ENCODE measurements around the gene OR4D6.
"Not testable (repeated sequence)": the region's sequence is repeated elsewhere in the genome, so short reads cannot be mapped to it uniquely, and the experiment has no call there.

The OR4D6 gene

DNA sequence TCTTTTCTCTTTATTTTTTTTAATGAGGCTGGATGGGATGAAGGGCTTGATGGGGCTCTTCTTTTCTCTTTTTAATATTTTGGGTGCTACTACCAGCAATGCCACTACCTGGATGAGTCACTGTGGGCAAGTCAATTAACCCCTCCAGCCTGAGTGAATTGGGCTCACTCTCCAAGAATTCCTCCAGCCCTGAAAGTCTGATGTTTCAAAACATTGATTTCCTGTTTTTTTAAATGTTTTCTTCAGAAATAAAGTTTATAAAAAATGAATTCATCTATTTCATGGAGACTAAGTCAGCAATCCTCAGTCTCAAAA lies 29.7 kb upstream of the OR4D6 start:
- H3K36me3 ChIP-seq (ENCODE audit: insufficient read depth, low read length): no peaks in the 10 kb centered on the region
- DNase-seq (ENCODE audit: low read depth, low spot score): no peak
- H3K27ac ChIP-seq: peak overlapping the region; percentile 61
- H3K9ac ChIP-seq (ENCODE audit: insufficient read length): peak overlapping the region; percentile 15
- TF ChIP-seq FOXP2 (optimal IDR thresholded peaks at IDR 0.05; ENCODE audit: control extremely low read depth, extremely low read length, insufficient read depth) (no peak), EZH2 (IDR thresholded peaks at IDR 0.05) (no peak), POLR2AphosphoS5 (IDR thresholded peaks at IDR 0.05; ENCODE audit: borderline replicate concordance, low read depth, low read length) (no peak)
- peak overlapping the region; percentile 23 for H3K4me3 ChIP-seq
- H3K9me3 ChIP-seq (ENCODE audit: low read depth, low read length): no peaks in the 10 kb centered on the region

DNA sequence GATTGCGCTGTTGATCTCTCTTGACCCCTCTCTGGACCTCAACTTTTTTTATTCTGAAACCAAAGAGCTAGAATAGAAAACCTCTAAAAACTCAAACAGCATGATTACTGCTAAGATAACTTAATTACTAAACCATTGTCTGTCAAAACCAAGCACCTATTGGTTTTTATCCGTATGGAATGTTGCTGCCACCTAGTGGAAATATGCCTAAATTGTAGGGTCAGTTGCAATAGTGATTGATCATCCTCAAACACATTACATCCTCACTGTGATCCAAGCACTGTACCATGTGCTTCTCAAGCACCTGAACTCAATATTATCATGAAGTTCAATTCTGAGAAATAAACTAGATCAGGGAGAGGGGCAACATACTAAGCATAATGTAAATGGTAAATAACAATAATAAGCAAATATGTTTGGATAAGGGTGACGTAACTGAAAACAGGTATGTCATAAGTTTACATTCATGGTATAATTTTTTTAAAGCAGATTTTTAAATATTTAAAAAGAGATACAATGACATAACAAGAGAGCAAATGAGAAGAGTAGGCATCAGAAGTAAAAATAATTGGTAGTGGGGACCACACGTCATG lies 26.7 kb upstream of the OR4D6 start:
- H3K9ac ChIP-seq (ENCODE audit: insufficient read length): no peak overlapping the region
- TF ChIP-seq POLR2AphosphoS5 (IDR thresholded peaks at IDR 0.05; ENCODE audit: borderline replicate concordance, low read depth, low read length): no peak
- H3K9me3 ChIP-seq (ENCODE audit: low read depth, low read length): no peaks in the 10 kb centered on the region
- DNase-seq (ENCODE audit: low read depth, low spot score): peak; percentile 44
- H3K36me3 ChIP-seq (ENCODE audit: insufficient read depth, low read length): no peaks in the 10 kb centered on the region
- no peak overlapping the region for H3K27ac ChIP-seq
- no peak overlapping the region for H3K4me3 ChIP-seq

GRCh38 chr11:59436169-59436568 lies 20.6 kb upstream of the OR4D6 start, which contains the start of gene OR5A1:
TSS of gene OR5A1 (plus strand) at chr11:59436469. CDS start at chr11:59443169, 6,700 bp downstream.
- H3K4me3 ChIP-seq: no peak within 1 kb of the TSS
- H3K9ac ChIP-seq (ENCODE audit: insufficient read length): no peak within 1 kb of the TSS
- H3K27ac ChIP-seq: no peak within 1 kb of the TSS
- H3K9me3 ChIP-seq (ENCODE audit: low read depth, low read length): no peaks in the 10 kb centered on the region
- H3K36me3 ChIP-seq (ENCODE audit: insufficient read depth, low read length): no peaks in the 10 kb centered on the region
- TF ChIP-seq POLR2AphosphoS5 (IDR thresholded peaks at IDR 0.05; ENCODE audit: borderline replicate concordance, low read depth, low read length) (no peak), FOXP2 (optimal IDR thresholded peaks at IDR 0.05; ENCODE audit: control extremely low read depth, extremely low read length, insufficient read depth) (no peak), EZH2 (IDR thresholded peaks at IDR 0.05) (no peak)
- no peak for DNase-seq (ENCODE audit: low read depth, low spot score)

DNA sequence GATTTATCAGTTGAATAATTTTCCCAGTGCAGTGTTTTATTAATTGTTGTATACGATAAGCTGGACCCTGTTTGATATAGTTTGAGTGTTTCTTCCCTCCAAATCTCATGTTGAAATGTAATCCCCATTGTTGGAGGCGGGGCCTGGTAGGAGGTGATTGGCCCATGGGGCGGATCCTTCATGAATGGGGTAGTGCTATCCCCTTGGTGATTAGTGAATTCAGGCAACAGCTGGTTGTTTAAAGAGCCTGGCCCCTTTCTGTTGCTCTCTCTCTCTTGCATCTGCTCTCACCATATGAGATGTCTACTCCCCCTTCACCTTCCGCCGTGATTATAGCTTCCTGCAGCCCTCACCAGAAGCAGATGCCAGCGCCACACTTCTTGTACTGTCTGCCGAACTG lies 19.0 kb upstream of the OR4D6 start:
- Histone ChIP-seq H3K9me3 (ENCODE audit: low read depth, low read length) (no peaks in the 10 kb centered on the region), H3K9ac (ENCODE audit: insufficient read length) (no peak overlapping the region), H3K36me3 (ENCODE audit: insufficient read depth, low read length) (no peaks in the 10 kb centered on the region), H3K27ac (no peak overlapping the region), H3K4me3 (no peak overlapping the region)
- TF ChIP-seq FOXP2 (optimal IDR thresholded peaks at IDR 0.05; ENCODE audit: control extremely low read depth, extremely low read length, insufficient read depth) (no peak), POLR2AphosphoS5 (IDR thresholded peaks at IDR 0.05; ENCODE audit: borderline replicate concordance, low read depth, low read length) (no peak), EZH2 (IDR thresholded peaks at IDR 0.05) (no peak)
- DNase-seq (ENCODE audit: low read depth, low spot score): no peak

DNA sequence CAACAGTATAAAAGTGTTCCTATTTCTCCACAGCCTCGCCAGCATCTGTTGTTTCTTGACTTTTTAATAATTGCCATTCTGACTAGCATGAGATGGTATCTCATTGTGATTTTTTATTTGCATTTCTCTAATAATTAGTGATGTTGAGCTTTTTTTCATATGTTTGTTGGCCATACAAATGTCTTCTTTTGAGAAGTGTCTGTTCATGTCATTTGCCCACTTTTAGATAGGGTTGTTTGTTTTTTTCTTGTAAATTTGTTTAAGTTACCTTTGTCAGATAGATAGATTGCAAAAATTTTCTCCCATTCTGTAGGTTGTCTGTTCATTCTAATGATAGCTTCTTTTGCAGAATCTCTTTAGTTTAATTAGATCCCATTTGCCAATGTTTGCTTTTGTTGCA lies 11.1 kb upstream of the OR4D6 start:
- not testable (repeated sequence) for H3K4me3 ChIP-seq; DNase-seq (ENCODE audit: low read depth, low spot score); H3K9me3 ChIP-seq (ENCODE audit: low read depth, low read length); H3K9ac ChIP-seq (ENCODE audit: insufficient read length); H3K27ac ChIP-seq; H3K36me3 ChIP-seq (ENCODE audit: insufficient read depth, low read length)

GRCh38 chr11:59448484-59448883 lies 8.3 kb upstream of the OR4D6 start:
- Histone ChIP-seq H3K4me3 (no peak overlapping the region), H3K9ac (ENCODE audit: insufficient read length) (no peak overlapping the region), H3K27ac (no peak overlapping the region), H3K36me3 (ENCODE audit: insufficient read depth, low read length) (no peaks in the 10 kb centered on the region), H3K9me3 (ENCODE audit: low read depth, low read length) (no peaks in the 10 kb centered on the region)
- TF ChIP-seq EZH2 (IDR thresholded peaks at IDR 0.05): no peak
- no peak for TF ChIP-seq POLR2AphosphoS5 (IDR thresholded peaks at IDR 0.05; ENCODE audit: borderline replicate concordance, low read depth, low read length)
- TF ChIP-seq FOXP2 (optimal IDR thresholded peaks at IDR 0.05; ENCODE audit: control extremely low read depth, extremely low read length, insufficient read depth): no peak
- DNase-seq (ENCODE audit: low read depth, low spot score): no peak

DNA sequence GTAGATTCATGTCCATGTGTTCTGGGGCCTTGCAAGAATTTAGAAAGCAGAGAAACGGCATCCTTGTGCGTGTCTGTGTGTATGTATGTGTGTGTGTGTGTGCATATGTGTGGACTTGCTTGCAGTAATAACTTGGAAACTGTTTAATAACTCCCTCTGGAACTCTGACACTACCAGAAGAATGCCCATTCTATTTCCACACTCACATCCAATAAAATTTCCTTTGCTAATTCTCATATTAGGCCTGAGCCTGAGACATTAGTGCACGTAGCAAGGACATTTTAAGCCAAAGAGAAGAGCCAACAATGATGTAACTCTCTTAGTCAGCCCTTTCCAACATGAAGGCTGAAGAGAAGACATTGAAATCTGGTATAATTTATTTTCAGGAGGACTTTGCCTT lies 3.2 kb downstream of the OR4D6 start:
- Histone ChIP-seq H3K9ac (ENCODE audit: insufficient read length) (no peak overlapping the region), H3K36me3 (ENCODE audit: insufficient read depth, low read length) (no peaks in the 10 kb centered on the region), H3K4me3 (no peak overlapping the region), H3K9me3 (ENCODE audit: low read depth, low read length) (no peaks in the 10 kb centered on the region), H3K27ac (no peak overlapping the region)
- no peak for TF ChIP-seq POLR2AphosphoS5 (IDR thresholded peaks at IDR 0.05; ENCODE audit: borderline replicate concordance, low read depth, low read length)
- DNase-seq (ENCODE audit: low read depth, low spot score): no peak

DNA sequence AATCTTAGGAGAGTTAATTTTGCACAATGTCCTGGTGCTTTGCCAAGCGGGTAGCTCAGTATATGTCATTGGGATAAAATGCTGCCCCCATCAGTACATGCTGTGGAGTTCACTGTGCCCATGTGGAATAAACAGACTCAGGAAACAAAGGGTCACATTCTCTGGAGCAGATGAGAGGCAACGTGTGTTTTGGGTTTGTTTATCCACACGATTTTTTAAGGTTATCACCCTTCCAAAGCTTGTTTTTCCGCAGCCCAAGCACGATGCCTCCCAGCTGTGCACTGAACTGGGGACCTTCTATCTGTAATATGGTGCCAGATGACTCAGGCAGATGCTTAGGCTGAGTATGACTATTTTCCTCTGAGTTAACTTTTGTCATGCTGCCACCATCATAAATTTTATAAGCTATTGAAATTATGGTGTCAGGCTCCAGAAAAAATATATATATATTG lies 6.5 kb downstream of the OR4D6 start:
- no peak overlapping the region for H3K9ac ChIP-seq (ENCODE audit: insufficient read length)
- DNase-seq (ENCODE audit: low read depth, low spot score): no peak
- no peaks in the 10 kb centered on the region for H3K36me3 ChIP-seq (ENCODE audit: insufficient read depth, low read length)
- no peak overlapping the region for H3K27ac ChIP-seq
- no peaks in the 10 kb centered on the region for H3K9me3 ChIP-seq (ENCODE audit: low read depth, low read length)
- no peak overlapping the region for H3K4me3 ChIP-seq
- TF ChIP-seq POLR2AphosphoS5 (IDR thresholded peaks at IDR 0.05; ENCODE audit: borderline replicate concordance, low read depth, low read length) (no peak), EZH2 (IDR thresholded peaks at IDR 0.05) (no peak)

GRCh38 chr11:59473015-59473414 lies 16.3 kb downstream of the OR4D6 start, which contains the start of gene OR4D10:
TSS of gene OR4D10 (plus strand) at chr11:59473315. CDS start at chr11:59477430, 4,115 bp downstream.
- H3K4me3 ChIP-seq: no peak within 1 kb of the TSS
- TF ChIP-seq FOXP2 (optimal IDR thresholded peaks at IDR 0.05; ENCODE audit: control extremely low read depth, extremely low read length, insufficient read depth) (no peak), POLR2AphosphoS5 (IDR thresholded peaks at IDR 0.05; ENCODE audit: borderline replicate concordance, low read depth, low read length) (no peak), EZH2 (IDR thresholded peaks at IDR 0.05) (no peak)
- no peak within 1 kb of the TSS for H3K27ac ChIP-seq
- H3K36me3 ChIP-seq (ENCODE audit: insufficient read depth, low read length): no peaks in the 10 kb centered on the region
- H3K9me3 ChIP-seq (ENCODE audit: low read depth, low read length): no peaks in the 10 kb centered on the region
- H3K9ac ChIP-seq (ENCODE audit: insufficient read length): no peak within 1 kb of the TSS
- DNase-seq (ENCODE audit: low read depth, low spot score): no peak
